SJSA1 (cell line): ENCODE measurements around the gene HSD17B11. TPM values are rescaled to one million over a fixed set of nuclear protein-coding genes. Genes with fewer than 3 reads are reported as not detected.
"Not testable (repeated sequence)": the region's sequence is repeated elsewhere in the genome, so short reads cannot be mapped to it uniquely, and the experiment has no call there.

Experiments used
- DNase-seq, 2 experiments: peaks; one replicate each; pipeline ENCODE4 v3.0.0-alpha.2; 2015 to 2020; ENCODE audit warnings: low spot score in 2 of 2, low read depth in 1 of 2
- H3K27ac ChIP-seq: fragments of 250-450 bp; sonication (Bioruptor Pico); 2 replicates; pipeline ENCODE4 v1.5.1; 2020; ENCODE audit warnings: mild to moderate bottlenecking, moderate library complexity
- H3K27me3 ChIP-seq: fragments of 250-450 bp; sonication (Bioruptor Pico); replicated peaks from 2 replicates; pipeline ENCODE4 v1.5.1; 2020; ENCODE audit warnings: mild to moderate bottlenecking, moderate library complexity
- H3K36me3 ChIP-seq: fragments of 250-450 bp; sonication (Bioruptor Pico); 2 replicates; pipeline ENCODE4 v1.5.1; 2020; ENCODE audit warnings: mild to moderate bottlenecking
- H3K4me1 ChIP-seq: fragments of 250-450 bp; sonication (Bioruptor Pico); replicated peaks from 2 replicates; pipeline ENCODE4 v1.6.1; 2021; ENCODE audit warnings: mild to moderate bottlenecking
- H3K4me3 ChIP-seq: fragments of 250-450 bp; sonication (Bioruptor Pico); 2 replicates; pipeline ENCODE4 v1.5.1; 2020; ENCODE audit warnings: mild to moderate bottlenecking
- H3K9me3 ChIP-seq: fragments of 250-450 bp; sonication (Bioruptor Pico); replicated peaks from 2 replicates; pipeline ENCODE4 v1.5.1; 2020; ENCODE audit warnings: mild to moderate bottlenecking
- total RNA-seq: library from RNA; depleted of rRNA; stranded (reverse); fragments of >200 nt; shearing (Covaris generic); gene quantifications from 2 replicates; pipeline ENCODE4 v1.2.3, GENCODE V29; 2014; rRNA removed

Gene HSD17B11
- total RNA-seq, 1 experiment from 2014 or later, result 71.9 TPM

DNA sequence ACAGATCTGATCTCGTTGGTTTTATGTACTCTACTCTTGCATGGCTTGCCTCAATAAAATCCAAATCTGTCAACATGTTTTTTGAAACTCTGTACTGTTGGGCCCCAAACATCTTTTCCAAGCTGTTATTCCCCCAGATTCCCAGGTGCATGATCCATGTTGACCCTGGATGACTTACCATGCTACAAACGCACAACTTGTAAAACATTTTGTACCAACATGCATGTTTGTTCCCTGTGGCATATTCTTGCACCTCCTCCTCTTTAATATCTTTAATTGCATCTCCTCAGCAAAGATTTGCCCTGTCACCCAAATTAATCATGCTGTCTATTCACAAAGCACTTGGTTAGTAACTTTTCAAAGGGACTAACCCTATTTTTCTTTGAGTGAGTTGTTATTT, 92.6 kb downstream of the HSD17B11 start:
- no peak for DNase-seq
- Histone ChIP-seq H3K27me3 (0 out of 2 replicates have a peak, but pooled peaks cover 3% of the 10 kb centered on the region), H3K36me3 (no peaks in the 10 kb centered on the region), H3K4me1 (no peaks in the 10 kb centered on the region), H3K9me3 (no peaks in the 10 kb centered on the region), H3K4me3 (no peak overlapping the region), H3K27ac (no peak overlapping the region)

DNA sequence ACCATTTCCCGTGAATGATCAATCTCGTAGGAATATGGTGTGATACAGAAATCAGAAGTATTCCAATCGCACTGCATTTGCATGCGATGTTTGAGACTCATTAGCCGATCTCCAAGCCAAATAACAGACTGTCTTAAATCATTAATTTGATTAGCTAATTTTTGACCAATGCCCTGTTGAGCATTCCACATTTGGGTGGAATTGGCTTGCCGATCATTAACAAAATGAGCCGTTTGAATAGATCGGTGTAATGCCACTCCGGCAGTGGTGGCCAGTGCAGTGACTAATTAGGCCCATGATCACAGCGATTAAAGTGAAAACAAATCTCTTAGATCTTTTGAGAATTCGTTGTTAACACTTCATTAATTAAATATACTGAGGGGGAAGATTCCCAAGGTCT, 96.1 kb downstream of the HSD17B11 start:
- not testable (repeated sequence) for H3K36me3 ChIP-seq, DNase-seq, H3K9me3 ChIP-seq, H3K4me1 ChIP-seq, H3K4me3 ChIP-seq, H3K27me3 ChIP-seq, H3K27ac ChIP-seq

DNA sequence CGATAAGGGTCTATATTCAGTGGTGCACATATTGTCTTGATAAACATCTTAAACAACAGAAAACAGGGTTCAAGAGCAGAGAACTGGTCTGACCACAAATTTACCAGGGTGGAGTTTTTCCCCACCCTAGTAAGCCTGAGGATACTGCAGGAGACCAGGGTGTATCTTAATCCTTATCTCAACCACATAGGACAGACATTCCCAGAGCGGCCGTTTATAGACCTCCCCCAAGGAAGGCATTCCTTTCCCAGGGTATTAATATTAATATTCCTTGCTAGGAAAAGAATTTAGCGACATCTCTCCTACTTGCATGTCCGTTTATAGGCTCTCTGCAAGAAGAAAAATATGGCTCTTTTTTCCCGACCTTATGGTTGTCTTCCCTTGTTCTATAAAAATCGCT, 97.1 kb downstream of the HSD17B11 start:
- H3K4me1 ChIP-seq, H3K9me3 ChIP-seq, H3K4me3 ChIP-seq, DNase-seq, H3K36me3 ChIP-seq, H3K27me3 ChIP-seq, H3K27ac ChIP-seq: not testable (repeated sequence)

DNA sequence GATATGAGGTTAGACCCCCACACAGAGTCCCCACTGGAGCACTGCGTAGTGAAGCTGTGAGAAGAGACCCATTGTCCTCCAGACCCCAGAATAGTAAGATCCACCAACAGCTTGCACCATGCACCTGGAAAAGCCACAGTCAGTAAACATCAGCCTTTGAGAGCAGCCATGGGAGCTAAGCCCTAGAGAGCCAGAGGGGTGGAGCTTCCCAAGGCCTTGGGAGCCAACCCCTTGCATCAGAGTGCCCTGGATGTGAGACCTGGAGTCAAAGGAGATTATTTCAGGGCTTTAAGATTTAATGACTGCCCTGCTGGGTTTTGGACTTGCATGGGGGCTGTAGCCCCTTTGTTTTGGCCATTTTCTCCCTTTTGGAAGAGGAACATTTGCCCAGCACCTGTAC, 104.0 kb downstream of the HSD17B11 start:
- no peaks in the 10 kb centered on the region for H3K27me3 ChIP-seq
- no peak overlapping the region for H3K27ac ChIP-seq
- no peak overlapping the region for H3K4me3 ChIP-seq
- H3K36me3 ChIP-seq, result no peaks in the 10 kb centered on the region
- DNase-seq, result no peak
- H3K4me1 ChIP-seq, result no peaks in the 10 kb centered on the region
- H3K9me3 ChIP-seq, result peaks cover 2% of the 10 kb centered on the region; the same call in 1 of the 2 replicates

Other genes with a start within 250 kb of the HSD17B11 start
- 10.2 and 16.0 TPM in 2 replicates for gene KLHL8, start 170.6 kb downstream of the HSD17B11 start, total RNA-seq
- not detected in 2 replicates for gene HSD17B13, start 68.3 kb downstream of the HSD17B11 start, total RNA-seq
- gene NUDT9, start 31.4 kb upstream of the HSD17B11 start, total RNA-seq, result 8.0 and 10.1 TPM in 2 replicates
- not detected in 2 replicates for gene SPARCL1, start 138.2 kb upstream of the HSD17B11 start, total RNA-seq
- gene DSPP, start 217.3 kb upstream of the HSD17B11 start, total RNA-seq, result not detected in 2 replicates